ENCODE measurements around the gene SMIM35. TPM values are rescaled to one million over a fixed set of nuclear protein-coding genes. Genes with fewer than 3 reads are reported as not detected.

SMIM35 gene
- total and polyA plus RNA-seq, 11 donors = 0.21 TPM; not detected in 10

GRCh38 chr11:118135051-118135795 is 48.5 kb upstream of the SMIM35 start:
- Histone ChIP-seq H3K9me3 (no peaks in the 10 kb centered on the region), H3K27ac (no peak overlapping the region)
- TF ChIP-seq POLR2A (IDR thresholded peaks at IDR 0.05) (no peak), CTCF (IDR thresholded peaks at IDR 0.05) (no peak)

GRCh38 chr11:118133816-118134215 is 47.1 kb upstream of the SMIM35 start:
- intact Hi-C loops (cut with DNase I) = loop anchor here in 1 of 10 donors (2.0 kb wide), 1 partner anchor 59 kb away; no protein-coding TSS in a partner anchor
- Histone ChIP-seq H3K4me1 (peaks cover 0 to 21% (median 0%) of the 10 kb centered on the region in 12 donors), H3K27ac (no peak overlapping the region), H3K4me3 (no peak overlapping the region), H3K27me3 (no peaks in the 10 kb centered on the region), H3K9me3 (no peaks in the 10 kb centered on the region), H3K36me3 (peaks cover 0 to 3% (median 0%) of the 10 kb centered on the region in 9 donors)
- TF ChIP-seq CTCF (IDR thresholded peaks at IDR 0.05) (no peak), POLR2A (IDR thresholded peaks at IDR 0.05) (no peak)
- ATAC-seq = no peak
- no peak for DNase-seq
- WGBS, 4 donors = 92 to 94% (median 93%) methylated on average over 10 of the region's 10 CpGs

More at GRCh38 chr11:118135051-118135795, 48.5 kb upstream of the SMIM35 start:
- H3K4me3 ChIP-seq = no peak overlapping the region
- intact Hi-C loops (cut with DNase I) = loop anchor here in 1 of 10 donors (2.0 kb wide), 1 partner anchor 60 kb away; no protein-coding TSS in a partner anchor
- H3K27me3 ChIP-seq = no peaks in the 10 kb centered on the region
- DNase-seq (no peak), ATAC-seq (no peak)
- WGBS, 4 donors = 82 to 95% (median 88%) methylated on average over 5 to 7 of the region's 7 CpGs
- peaks cover 0 to 3% (median 0%) of the 10 kb centered on the region in 9 donors for H3K36me3 ChIP-seq
- peaks cover 0 to 7% (median 0%) of the 10 kb centered on the region in 12 donors for H3K4me1 ChIP-seq

GRCh38 chr11:118132385-118133151 is 45.8 kb upstream of the SMIM35 start:
- TF ChIP-seq CTCF (IDR thresholded peaks at IDR 0.05) (no peak), POLR2A (IDR thresholded peaks at IDR 0.05) (no peak)
- no peaks in the 10 kb centered on the region for H3K9me3 ChIP-seq
- H3K27ac ChIP-seq = no peak overlapping the region
- no peak overlapping the region for H3K4me3 ChIP-seq
- DNase-seq (no peak), ATAC-seq (no peak)
- H3K4me1 ChIP-seq = peaks cover 0 to 29% (median 0%) of the 10 kb centered on the region in 12 donors
- H3K27me3 ChIP-seq = no peaks in the 10 kb centered on the region
- H3K36me3 ChIP-seq = peaks cover 0 to 3% (median 0%) of the 10 kb centered on the region in 9 donors
- 82 to 85% (median 84%) methylated on average over 15 of the region's 15 CpGs for WGBS, 4 donors
- intact Hi-C loops (cut with DNase I) = no loop called here
